DND-41 (cell line): ENCODE measurements around the gene LRRC57.

ENCODE experiments used
- ATAC-seq: fragments of 200-7000 bp; cut with Tn5 transposase; 3 replicates; pipeline ENCODE4 v1.9.1; 2021; ENCODE audit warnings: low read depth; ENCODE audit not compliant: insufficient read depth
- DNase-seq: peaks from one replicate; pipeline ENCODE4 v3.0.0-alpha.2; 2020
- H2AFZ ChIP-seq: 2 replicates; pipeline ENCODE4 v1.6.0; 2012; ENCODE audit warnings: low read depth, low read length
- H3K27ac ChIP-seq: 2 replicates; pipeline ENCODE4 v1.5.1; 2012; ENCODE audit warnings: low read length, inconsistent platforms
- H3K27me3 ChIP-seq: fragments of 200-600 bp; sonication (generic); 2 replicates; pipeline ENCODE4 v1.6.0; 2012; ENCODE audit warnings: low read length, mild to moderate bottlenecking, inconsistent platforms; ENCODE audit not compliant: insufficient read depth, poor library complexity
- H3K36me3 ChIP-seq: 2 replicates; pipeline ENCODE4 v1.5.1; 2012; ENCODE audit warnings: low read length, inconsistent platforms; ENCODE audit not compliant: insufficient read depth
- H3K4me1 ChIP-seq: 2 replicates; pipeline ENCODE4 v1.5.1; 2012; ENCODE audit warnings: mild to moderate bottlenecking, low read length; ENCODE audit not compliant: insufficient read depth
- H3K4me2 ChIP-seq: 2 replicates; pipeline ENCODE4 v1.6.0; 2012; ENCODE audit warnings: mild to moderate bottlenecking, moderate library complexity, low read length, inconsistent platforms; ENCODE audit not compliant: insufficient read depth
- H3K4me3 ChIP-seq, 2 experiments: fragments of 200-600 bp in 1 of 2; shearing (Covaris generic) in 1 of 2; 2 replicates each; pipeline ENCODE4 v1.5.1; 2012 to 2016; ENCODE audit warnings: inconsistent platforms in 2 of 2, low read length in 2 of 2, mild to moderate bottlenecking in 2 of 2, low read depth in 1 of 2, moderate library complexity in 1 of 2
- H3K79me2 ChIP-seq: 2 replicates; pipeline ENCODE4 v1.6.0; 2012; ENCODE audit warnings: low read length, inconsistent platforms; ENCODE audit not compliant: insufficient read depth
- H3K9ac ChIP-seq: 2 replicates; pipeline ENCODE4 v1.6.0; 2012; ENCODE audit warnings: low read depth, mild to moderate bottlenecking, inconsistent platforms, low read length, moderate library complexity
- H3K9me3 ChIP-seq: 2 replicates; pipeline ENCODE4 v1.5.1; 2012; ENCODE audit warnings: low read length, moderate library complexity, mild to moderate bottlenecking, inconsistent platforms; ENCODE audit not compliant: insufficient read depth, severe bottlenecking
- H4K20me1 ChIP-seq: 2 replicates; pipeline ENCODE4 v1.6.0; 2012; ENCODE audit warnings: low read length; ENCODE audit not compliant: insufficient read depth
- EZH2 ChIP-seq: IDR thresholded peaks from 3 replicates; pipeline ENCODE4 v1.6.1; 2012; ENCODE audit warnings: borderline replicate concordance, low read depth, mild to moderate bottlenecking, moderate library complexity, low read length, inconsistent platforms; ENCODE audit not compliant: severe bottlenecking
- TF ChIP-seq, protein P1 (sequence below): IDR thresholded peaks from 2 replicates; pipeline ENCODE4 v1.5.1; 2012; ENCODE audit warnings: borderline replicate concordance, low read length, moderate library complexity, mild to moderate bottlenecking; ENCODE audit not compliant: poor library complexity, severe bottlenecking; ENCODE audit errors: extremely low read depth

The LRRC57 gene

GRCh38 chr15:42576776-42577175 is 28.2 kb upstream of the LRRC57 start:
- Histone ChIP-seq H3K36me3 (no peaks in the 10 kb centered on the region), H3K4me1 (peaks cover 37% of the 10 kb centered on the region), H2AFZ (no peak overlapping the region), H3K27me3 (peaks cover 11% of the 10 kb centered on the region), H3K9me3 (no peaks in the 10 kb centered on the region), H3K9ac (no peak overlapping the region), H3K79me2 (no peaks in the 10 kb centered on the region), H3K27ac (no peak overlapping the region), H3K4me3 (no peak overlapping the region), H3K4me2 (peak overlapping the region; percentile 84), H4K20me1 (no peaks in the 10 kb centered on the region; the same call in 1 of the 2 replicates)
- ATAC-seq (no peak), DNase-seq (no peak)
- no peak for TF ChIP-seq EZH2
- TF ChIP-seq, protein P1, sequence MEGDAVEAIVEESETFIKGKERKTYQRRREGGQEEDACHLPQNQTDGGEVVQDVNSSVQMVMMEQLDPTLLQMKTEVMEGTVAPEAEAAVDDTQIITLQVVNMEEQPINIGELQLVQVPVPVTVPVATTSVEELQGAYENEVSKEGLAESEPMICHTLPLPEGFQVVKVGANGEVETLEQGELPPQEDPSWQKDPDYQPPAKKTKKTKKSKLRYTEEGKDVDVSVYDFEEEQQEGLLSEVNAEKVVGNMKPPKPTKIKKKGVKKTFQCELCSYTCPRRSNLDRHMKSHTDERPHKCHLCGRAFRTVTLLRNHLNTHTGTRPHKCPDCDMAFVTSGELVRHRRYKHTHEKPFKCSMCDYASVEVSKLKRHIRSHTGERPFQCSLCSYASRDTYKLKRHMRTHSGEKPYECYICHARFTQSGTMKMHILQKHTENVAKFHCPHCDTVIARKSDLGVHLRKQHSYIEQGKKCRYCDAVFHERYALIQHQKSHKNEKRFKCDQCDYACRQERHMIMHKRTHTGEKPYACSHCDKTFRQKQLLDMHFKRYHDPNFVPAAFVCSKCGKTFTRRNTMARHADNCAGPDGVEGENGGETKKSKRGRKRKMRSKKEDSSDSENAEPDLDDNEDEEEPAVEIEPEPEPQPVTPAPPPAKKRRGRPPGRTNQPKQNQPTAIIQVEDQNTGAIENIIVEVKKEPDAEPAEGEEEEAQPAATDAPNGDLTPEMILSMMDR = no peak

DNA sequence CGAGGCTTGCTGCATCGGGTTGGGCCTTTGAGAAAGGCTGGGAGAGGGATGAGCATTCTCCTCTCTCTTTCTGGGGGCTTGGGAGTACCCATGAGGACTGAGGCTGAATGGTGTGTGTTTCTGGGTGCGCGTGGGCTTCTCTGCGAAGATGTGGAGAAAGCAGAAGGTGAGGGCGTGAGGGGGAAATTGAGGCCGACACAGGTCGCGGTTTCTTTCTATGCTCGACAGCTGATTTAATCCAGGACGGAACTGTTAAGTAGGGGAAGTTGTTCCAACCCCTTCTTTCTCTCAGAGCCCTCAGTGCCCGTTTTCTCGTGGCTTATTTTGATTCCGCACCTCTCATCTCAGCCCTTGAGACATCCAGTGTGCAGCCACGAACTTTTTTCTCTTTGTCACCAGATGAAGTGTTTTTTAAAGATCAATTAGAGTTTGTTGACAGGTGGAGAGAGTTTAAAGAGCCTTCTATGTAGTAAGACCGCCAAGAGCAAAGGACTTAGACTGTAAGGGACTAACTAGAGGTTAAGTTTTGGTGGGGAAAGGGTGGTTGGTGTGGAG is 27.5 kb upstream of the LRRC57 start:
- peak overlapping the region; percentile 84 for H3K4me2 ChIP-seq
- no peak for TF ChIP-seq EZH2
- TF ChIP-seq, protein P1 = no peak
- no peaks in the 10 kb centered on the region for H3K79me2 ChIP-seq
- H3K9ac ChIP-seq = peak overlapping the region; percentile 58
- peak overlapping the region; percentile 38; the same call in 1 of the 2 replicates for H3K27ac ChIP-seq
- ATAC-seq (no peak), DNase-seq (no peak)
- no peaks in the 10 kb centered on the region; the same call in 1 of the 2 replicates for H4K20me1 ChIP-seq
- peak overlapping the region; percentile 23 to 66 for H3K4me3 ChIP-seq
- H2AFZ ChIP-seq = peak overlapping the region; percentile 82
- no peaks in the 10 kb centered on the region for H3K36me3 ChIP-seq
- peaks cover 11% of the 10 kb centered on the region for H3K27me3 ChIP-seq
- H3K4me1 ChIP-seq = peaks cover 31% of the 10 kb centered on the region
- H3K9me3 ChIP-seq = no peaks in the 10 kb centered on the region

GRCh38 chr15:42575188-42576039 is 26.8 kb upstream of the LRRC57 start, which contains the start of gene STARD9:
STARD9 (plus strand) TSS chr15:42575606; CDS start chr15:42575716, 110 bp downstream.
- Histone ChIP-seq H3K27ac (peak within 1 kb of the TSS; percentile 64), H3K27me3 (peaks cover 6% of the 10 kb centered on the region)
- peak; percentile 91 for ATAC-seq

More at GRCh38 chr15:42575188-42576039, 26.8 kb upstream of the LRRC57 start, which contains the start of gene STARD9:
- peaks cover 26% of the 10 kb centered on the region for H3K4me1 ChIP-seq
- no peaks in the 10 kb centered on the region for H3K36me3 ChIP-seq
- peak; percentile 94 for DNase-seq
- TF ChIP-seq EZH2 = no peak
- TF ChIP-seq, protein P1 = peak; percentile 9
- H3K9me3 ChIP-seq = no peaks in the 10 kb centered on the region
- no peaks in the 10 kb centered on the region for H3K79me2 ChIP-seq
- peak within 1 kb of the TSS; percentile 84 for H3K4me2 ChIP-seq
- peak within 1 kb of the TSS; percentile 58 for H3K9ac ChIP-seq
- peak within 1 kb of the TSS; percentile 23 to 66 for H3K4me3 ChIP-seq
- peak within 1 kb of the TSS; percentile 86 for H2AFZ ChIP-seq
- H4K20me1 ChIP-seq = no peaks in the 10 kb centered on the region; the same call in 1 of the 2 replicates
